Astrocyte of the cerebellum (primary cell): ENCODE measurements around the gene CFAP61.

Experiments
- DNase-seq: peaks from one replicate; pipeline ENCODE4 v3.0.0-alpha.2; 2011; ENCODE audit warnings: low read depth
- H3K4me3 ChIP-seq: 2 replicates; pipeline ENCODE4 v1.5.1; 2011; ENCODE audit warnings: mild to moderate bottlenecking, low read depth, low read length, moderate library complexity
- CTCF ChIP-seq: IDR thresholded peaks from 2 replicates; pipeline ENCODE4 v1.5.1; 2012; ENCODE audit warnings: low read length, low read depth, moderate library complexity, mild to moderate bottlenecking; ENCODE audit errors: missing control alignments
- in situ Hi-C: cut with HindIII; loops from 2 replicates; pipeline ENCODE4 v1.10.0; 2017; ENCODE audit warnings: low sequenced_read_pairs

The CFAP61 gene

GRCh38 chr20:20409331-20409730 lies 357.0 kb downstream of the CFAP61 start:
- no peak for TF ChIP-seq CTCF
- in situ Hi-C loops, result no loop called here
- DNase-seq, result no peak
- no peak overlapping the region for H3K4me3 ChIP-seq
